GM18502 (cell line): ENCODE measurements around the gene ARF6.
A peak's percentile ranks its signal among the peaks of the same experiment; 100 is the strongest.
"Not testable (repeated sequence)": the region's sequence is repeated elsewhere in the genome, so short reads cannot be mapped to it uniquely, and the experiment has no call there.

ENCODE experiments used
- ATAC-seq: cut with Tn5 transposase; IDR thresholded peaks from one replicate; pipeline ENCODE4 v1.9.1; 2021; ENCODE audit warnings: mild to moderate bottlenecking; ENCODE audit not compliant: unreplicated experiment, poor library complexity

Gene ARF6

GRCh38 chr14:49875640-49876198, 17.2 kb upstream of the ARF6 start:
- no peak for ATAC-seq

DNA sequence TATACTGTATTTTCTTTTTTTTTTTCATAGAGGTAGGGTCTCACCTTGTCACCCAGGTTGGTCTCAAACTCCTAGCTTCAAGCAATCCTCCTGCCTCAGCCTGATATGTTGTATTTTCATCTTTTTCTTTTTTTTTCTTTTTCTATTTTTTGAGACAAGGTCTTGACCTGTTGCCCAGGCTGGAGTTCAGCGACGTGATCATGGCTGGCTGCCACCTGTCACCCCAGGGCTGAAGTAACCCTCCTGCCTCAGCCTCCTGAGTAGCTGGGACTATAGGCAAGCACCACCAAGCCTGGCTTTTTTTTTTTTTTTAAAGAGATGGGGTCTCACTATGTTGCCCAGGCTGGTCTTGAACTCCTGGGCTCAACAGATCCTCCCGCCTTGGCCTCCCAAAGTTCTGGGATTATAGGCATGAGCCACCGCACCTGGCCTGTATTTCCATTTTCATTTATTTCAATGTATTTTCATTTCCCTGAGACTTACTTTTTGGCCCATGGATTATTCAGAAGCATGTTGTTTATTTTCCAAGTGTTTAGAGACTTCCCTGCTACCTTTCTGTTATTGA, 16.2 kb upstream of the ARF6 start:
- no peak for ATAC-seq

GRCh38 chr14:49879646-49880204, 13.2 kb upstream of the ARF6 start:
- ATAC-seq, result peak; percentile 80

GRCh38 chr14:49880267-49881064, 12.4 kb upstream of the ARF6 start:
- no peak for ATAC-seq

DNA sequence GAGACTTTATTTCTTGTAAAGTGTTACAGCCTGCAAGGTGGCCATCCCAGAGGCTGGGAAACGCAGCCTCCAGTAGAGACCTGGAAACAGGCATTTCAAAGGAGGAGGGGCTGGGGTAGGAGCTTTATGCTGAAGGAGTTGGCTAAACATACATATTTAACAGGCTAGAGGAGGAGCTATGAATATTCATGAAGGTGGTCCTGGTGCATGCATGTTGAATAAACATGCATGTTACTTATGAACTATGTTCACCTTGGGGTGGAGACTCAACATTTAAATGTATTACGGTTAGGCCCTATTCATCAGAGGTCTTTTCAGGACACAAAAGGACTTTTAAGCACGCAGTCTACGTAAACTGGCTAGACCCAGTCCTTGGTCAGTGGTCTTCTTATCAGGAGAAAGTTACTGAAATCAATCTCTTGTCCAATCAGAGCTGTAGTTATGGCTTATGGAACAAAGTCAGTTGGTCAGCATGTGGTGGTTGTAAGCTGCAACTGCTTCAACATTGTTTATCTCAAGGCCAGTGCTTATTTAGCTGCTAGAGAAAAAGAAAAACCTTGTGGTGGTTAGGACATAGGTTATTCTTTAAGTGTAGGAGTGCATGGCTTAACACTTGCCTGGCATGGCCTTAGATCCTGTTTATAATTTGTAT, 11.4 kb upstream of the ARF6 start:
- ATAC-seq, result no peak

GRCh38 chr14:49882826-49883694, 9.8 kb upstream of the ARF6 start:
- ATAC-seq, result no peak

DNA sequence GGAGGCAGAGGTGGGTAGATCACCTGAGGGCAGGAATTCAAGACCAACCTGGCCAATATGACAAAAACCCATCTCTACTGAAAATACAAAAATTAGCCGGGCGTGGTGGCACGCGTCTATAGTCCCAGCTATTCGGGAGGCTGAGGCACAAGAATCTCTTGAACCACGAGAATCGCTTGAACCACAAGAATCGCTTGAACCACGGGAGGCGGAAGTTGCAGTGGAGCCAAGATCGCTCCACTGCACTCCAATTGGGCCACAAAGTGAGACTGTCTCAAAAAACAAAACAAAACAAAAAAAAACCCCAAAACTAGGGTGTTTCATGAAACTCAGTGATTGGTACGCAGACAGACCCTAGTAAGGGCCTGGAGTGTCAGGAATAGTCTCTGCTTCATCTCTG, 6.4 kb upstream of the ARF6 start:
- ATAC-seq, result no peak

DNA sequence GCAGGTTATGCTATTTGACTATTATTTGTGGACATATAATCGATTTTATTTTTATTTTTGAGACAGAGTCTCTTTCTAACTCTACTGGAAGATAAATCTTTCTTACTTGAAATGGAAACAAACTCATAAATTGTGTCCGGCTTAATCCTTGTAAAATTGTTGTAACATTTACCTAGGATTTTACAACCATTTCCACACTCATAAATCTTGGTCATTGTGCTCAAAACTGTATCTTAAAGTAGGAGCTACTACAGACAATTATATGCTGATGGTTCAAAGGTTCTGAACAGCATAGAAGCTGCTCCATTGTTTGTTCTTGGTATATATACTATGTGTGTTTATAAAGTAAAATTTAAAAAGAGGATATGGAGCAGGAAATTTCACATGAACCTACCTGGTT, 4.6 kb upstream of the ARF6 start:
- ATAC-seq, result no peak

GRCh38 chr14:49892301-49892635, 614 bp upstream of the ARF6 start:
- ATAC-seq, result peak; percentile 42

GRCh38 chr14:49893309-49894213, 679 bp downstream of the ARF6 start:
- ATAC-seq, result peak; percentile 39

- not testable (repeated sequence) for ATAC-seq
These were observed 1.6 kb downstream of the ARF6 start for GRCh38 chr14:49894214-49895107.

DNA sequence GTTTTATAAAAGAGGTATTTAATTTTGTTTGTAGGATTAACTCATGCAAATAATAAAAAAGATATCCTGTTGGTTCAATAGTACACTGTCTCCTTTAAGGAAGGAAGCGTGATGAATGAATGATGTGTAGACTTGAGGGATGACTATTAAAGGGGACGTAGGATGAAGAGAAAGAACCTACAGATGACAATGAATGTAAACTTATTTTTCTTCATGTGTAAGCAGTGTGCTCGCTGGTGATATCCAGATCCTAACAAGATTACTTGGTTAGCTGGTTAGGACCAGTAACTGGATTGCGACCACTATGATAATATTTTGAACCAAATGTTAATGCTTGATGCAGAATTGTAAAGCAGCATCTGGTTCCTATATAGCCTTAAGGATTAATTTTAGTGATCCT, 2.6 kb downstream of the ARF6 start:
- no peak for ATAC-seq

DNA sequence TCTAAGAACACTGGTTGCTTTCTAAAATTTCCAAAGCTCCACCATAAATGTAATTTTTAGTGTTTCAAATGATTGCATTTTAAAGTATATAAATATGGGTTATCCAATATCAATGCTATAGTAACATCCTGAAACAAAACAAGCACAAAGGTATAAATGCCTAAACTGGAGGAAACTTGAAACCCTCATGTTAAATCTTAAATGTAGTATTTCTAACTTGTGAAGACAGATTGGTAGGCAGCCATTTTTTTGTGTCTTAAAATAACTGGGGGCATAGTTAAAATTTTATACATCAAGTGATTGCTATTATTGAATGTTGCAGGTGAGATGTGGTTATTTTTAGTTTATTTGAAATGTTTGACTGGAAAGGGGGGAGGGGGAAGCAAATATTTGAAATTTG, 3.4 kb downstream of the ARF6 start:
- ATAC-seq, result not testable (repeated sequence)

DNA sequence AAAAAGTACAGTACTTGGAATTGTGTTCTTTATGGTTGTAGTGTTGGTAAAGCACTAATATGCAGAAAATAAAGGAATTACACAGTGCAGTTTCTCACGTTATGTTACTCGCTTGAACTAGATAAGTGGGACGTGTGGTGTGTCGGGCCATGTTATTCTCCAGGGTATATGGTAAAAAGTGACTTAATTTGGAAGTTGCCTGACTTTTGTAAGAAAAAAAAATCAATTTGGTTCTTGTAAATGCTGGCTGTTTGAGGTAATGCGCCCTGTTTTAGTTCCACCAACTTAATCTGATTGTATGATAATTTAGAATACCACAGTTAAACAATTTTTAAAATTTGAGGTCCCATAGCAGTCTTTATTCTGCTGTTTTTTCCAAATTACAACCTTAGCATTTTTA, 4.1 kb downstream of the ARF6 start:
- ATAC-seq, result no peak

- no peak for ATAC-seq
These were observed 4.5 kb downstream of the ARF6 start for GRCh38 chr14:49897414-49897813.

DNA sequence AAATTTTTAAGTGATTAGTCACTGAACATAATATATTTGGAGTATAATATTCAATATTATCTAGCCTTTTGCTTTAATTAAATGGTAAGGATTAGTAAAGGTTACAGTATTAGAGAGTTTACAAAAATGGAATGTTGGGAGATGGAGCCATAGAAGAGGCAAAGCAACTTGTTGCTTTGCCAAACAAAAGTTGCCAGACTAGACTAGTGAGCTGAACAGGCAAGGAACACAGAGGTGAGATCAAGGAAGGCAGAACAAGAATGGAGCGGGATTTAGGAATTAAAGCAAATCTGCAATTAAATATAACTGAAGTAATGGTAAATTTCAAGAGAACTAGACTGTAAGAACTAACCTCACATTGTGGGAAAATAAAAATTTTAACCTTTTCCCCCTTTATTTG, 5.1 kb downstream of the ARF6 start:
- ATAC-seq, result no peak

GRCh38 chr14:49898485-49898884, 5.6 kb downstream of the ARF6 start:
- no peak for ATAC-seq

DNA sequence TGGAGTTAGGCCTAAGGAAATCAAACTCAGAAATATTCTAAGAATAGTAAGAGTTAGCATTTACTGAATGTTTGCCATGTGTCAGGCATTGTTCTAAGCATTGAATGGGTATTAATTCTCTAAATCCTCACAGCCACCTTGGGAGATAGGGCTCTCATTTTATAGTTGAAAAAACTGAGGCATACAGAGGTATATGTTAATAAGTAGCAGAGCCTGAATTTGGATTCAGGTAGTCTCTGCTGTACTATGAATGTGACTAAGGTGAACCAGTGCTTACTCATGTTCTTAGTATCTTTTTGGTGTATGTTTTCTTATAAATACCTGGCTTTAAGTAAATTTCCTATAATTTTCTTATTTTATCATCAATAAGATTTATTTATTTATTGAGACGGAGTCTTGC, 8.1 kb downstream of the ARF6 start:
- ATAC-seq, result no peak
